NCI-H2196 treated with DMSO at 0.1 percent for 48 hours (cell line): ENCODE results near the gene CDH4.

Experiments
- DNase-seq: peaks from one replicate; lab custom pipeline; 2025; ENCODE audit not compliant: unreplicated experiment; lab: John Stamatoyannopoulos, UW

The CDH4 gene

DNA sequence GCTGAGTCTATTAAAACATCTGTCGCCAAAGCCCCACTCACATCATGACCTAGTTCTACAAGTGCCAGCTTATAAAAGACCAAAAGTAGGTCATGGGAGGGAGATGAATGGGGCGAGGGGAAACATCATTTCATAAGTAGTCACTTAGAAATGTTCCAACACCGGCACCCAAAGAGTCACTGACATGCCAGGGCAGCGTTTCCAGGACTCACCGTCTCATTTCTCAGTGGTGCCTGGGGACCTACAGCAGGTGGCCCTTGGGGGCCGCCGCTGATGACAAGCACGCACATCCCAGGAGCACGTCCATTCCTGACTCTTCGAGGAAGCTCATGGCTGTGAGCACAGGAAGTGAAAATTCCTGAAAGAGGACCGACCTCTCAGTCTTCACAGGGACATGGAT, 260.4 kb downstream of the CDH4 start:
- no peak for DNase-seq

DNA sequence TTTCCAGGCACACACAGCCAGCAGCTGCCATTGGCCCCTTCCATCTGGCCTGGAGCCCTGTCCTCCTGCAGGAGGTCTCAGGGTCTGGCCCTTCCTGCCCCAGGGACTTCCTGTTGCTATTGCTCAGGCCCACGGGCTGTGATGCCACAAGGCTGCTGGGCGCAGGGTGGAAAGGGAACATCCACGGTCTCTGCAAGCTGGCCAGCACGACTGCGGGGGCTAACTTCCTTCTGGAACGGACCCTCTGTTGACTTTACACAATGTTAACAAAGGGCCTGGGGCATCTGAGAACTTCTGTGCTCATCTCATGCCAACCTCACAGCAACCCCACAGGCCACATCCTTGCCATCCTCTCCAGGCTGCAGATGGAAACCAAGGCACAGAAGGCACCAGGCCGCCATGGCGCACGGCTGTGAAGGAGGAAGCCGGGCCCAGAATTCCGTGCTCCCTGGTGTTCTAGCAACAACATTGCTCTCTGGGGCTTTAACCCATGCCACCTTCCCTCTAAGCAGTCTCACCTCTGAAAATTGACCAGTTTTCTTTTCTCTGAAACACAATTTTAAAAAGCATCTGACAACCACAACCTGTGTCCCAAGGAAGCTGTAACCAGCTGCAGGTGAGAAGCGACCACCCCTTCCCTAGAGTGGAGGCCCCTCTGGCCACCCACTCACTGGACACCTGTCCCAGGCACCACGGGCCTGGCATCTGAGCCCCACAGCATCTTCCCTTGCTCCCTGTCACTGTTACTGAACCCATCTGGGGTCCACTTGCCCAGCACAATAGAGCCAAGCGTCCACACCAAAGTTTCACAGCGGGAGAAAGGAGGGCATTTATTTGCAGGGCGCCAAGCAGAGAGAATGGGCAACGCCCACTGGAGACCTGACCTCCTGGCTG, 261.3 kb downstream of the CDH4 start:
- DNase-seq = no peak

DNA sequence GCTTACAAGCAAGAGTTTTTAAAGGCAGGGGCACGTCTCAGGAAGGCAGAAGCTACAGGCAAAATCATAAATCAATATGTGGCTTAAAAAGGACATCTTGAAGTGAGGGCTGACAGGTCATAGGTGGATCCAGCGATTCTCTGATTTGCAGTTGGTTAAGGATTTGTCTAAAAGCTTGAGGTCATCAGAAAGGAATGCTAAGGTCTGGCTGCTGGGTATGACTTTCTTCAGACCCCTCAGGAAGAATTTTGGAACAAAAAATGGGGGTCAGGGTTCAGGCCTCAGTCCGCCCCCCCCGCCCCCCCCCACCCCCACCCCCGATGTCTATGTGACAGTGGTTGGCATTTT, 261.9 kb downstream of the CDH4 start:
- no peak for DNase-seq

DNA sequence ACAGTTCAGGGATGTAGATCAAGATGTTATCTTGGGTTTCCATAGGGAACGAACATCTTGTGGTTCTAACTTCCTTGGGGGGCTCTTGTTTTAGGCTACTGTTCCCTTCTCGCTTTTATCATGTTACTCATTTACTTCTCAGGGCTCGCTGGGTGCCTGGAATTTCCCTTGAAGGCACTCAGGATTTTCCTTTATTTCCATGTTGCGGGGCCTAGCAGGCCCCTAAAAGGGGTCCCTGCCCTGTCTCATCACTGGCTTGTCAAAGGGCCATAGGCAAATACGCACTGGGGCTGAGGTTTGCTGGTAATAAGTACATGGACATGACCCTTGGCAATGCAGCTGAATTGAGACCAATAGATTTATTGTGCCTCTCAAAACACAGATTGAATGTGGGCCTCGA, 262.3 kb downstream of the CDH4 start:
- DNase-seq = no peak

DNA sequence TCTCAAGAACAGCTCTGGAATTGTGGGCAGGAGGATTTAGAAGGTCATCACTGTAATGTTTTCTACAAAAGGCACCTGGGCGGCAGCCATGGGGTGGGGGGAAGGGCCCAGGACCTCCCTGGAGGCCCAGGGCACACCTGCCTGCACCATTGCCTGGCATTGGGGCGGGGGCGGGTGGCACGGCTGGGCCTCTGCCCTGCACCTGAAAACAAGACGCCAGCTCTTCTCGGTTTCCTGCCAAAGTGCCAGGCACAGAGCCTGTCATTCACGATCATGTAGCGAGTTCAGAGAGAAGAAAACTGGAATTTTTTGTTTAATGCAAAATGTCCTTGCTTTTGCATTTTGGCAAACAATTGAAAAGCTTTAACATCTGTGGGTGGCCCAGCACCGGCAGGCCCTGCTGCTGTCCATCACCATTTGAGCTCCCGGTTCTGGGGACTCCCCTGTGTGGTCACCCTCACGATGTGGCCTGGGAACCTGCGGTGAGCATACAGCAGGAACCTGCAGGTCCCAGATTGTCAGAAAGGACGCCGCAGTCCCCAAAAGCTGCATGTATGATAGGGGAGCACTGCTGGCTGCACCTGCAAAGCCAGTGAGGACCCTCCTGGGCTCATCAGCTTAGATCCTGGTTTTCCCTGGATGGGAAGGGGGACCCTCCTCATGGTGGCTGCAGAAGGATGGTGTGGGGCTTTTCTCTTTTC, 262.9 kb downstream of the CDH4 start:
- DNase-seq = no peak

DNA sequence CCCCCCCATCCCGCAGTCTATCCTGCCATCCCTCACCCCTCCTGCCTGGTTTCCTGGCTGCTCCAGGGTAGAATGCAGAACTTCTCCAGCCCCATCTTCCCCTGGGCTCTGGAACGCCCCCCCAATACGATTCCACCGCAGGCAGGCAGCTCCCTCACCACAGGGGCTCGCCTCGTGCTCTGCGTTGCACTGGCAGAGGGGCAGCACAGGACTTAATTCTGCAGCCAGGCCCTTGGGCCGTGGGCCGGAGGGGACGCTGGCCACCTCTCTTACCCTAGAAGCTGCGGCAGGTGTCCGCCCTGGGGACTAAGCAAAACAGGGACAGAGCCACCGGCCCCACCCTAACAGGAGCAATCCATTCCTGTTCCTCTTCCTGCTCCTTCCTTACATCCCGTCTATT, 263.9 kb downstream of the CDH4 start:
- DNase-seq = no peak

DNA sequence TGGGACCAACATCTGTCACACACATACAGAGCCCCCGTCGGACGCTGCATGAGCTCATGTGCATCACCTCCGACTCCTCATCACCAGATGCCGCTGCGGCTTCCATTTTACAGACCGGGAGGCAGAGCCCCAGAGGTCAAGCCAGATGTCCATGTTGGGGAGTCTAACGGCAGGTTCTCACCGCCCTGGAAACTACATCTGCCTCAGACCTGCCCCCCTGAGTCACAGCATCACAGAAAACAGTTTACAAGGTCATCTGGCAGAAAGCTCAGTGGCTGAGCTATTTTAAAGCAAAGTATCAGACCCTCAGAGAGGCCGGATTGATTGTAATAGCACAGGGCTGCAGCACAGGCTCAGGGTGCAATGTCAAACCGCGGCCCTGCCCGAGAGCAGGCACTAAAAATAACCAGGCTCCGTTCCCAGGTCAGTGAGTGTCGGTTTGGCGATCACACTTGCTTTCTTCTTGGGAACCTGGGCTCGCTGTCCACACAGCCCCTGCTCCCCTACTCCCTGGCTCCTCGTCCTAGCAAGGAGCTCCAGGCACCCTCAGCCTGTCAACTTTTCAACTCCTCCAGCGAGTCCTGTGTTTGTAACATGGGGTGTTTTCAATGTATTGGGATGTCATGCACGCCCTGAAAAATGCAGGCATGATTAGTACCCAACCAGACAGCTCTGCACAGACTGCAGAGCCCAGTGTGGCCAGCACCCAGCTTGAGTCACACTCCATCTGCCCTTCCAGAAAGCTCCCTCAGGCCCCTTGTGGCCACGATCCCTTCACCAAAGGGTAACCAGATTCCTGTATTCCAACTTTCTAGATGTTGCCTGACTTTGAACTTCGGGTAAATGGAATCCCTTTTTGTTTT, 264.5 kb downstream of the CDH4 start:
- DNase-seq = no peak

DNA sequence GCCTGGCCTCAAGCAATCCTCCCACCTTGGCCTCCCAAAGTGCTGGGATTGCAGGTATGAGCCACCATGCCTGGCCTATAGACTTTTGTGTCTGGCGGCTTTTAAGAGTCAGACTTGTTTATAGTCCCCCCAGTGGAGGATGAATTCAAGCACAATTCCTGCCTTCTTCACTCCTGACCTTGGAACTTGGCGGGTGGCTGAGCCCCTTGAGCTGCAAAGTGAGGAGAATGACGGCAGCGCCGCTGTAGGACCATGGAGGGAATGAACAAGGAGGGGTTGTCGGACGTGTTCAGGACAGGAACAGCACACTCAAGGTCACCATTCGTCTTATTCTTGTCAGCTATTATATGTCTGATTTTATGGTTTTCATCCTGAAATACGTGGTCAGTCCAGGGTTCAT, 265.4 kb downstream of the CDH4 start:
- DNase-seq = no peak

DNA sequence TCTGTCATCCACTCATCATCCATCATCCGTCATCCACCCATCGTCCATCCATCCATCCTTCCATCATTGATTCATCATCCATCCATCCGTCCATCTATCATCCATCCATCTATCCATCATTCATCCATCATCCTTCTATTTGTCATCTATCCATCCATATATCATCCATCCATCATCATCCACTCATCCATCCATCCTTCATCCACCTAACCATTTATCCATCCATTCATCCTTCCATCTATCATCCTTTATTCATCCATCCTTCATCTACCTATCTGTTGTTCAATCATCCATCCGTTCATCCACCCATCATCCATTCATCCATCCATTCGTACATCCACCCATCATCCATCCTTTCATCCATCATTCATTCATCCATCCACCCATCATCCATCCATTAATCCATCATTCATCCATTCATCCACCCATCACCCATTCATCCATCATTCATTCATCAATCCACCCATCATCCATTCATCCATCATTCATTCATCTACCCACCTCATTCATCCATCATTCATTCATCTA, 266.4 kb downstream of the CDH4 start:
- DNase-seq = no peak

DNA sequence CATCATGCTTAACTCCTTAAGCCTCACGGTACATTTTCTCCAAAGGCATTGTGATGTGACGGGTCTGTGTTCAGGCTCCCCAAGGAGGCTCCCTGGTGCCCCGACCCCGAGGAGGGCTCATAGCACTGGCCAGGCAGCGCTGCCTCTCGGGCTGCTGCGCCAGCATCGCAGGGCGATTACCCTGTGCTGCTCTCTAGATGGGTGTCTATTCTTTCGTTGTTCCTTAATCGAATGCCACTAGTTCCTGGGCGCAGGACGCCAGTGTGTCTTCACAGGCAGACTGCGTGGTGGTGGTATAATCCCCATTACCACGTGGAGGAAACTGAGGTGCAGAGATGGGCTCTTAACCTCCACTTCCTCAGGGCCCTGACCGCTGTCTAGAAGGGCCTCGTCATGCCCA, 267.4 kb downstream of the CDH4 start:
- no peak for DNase-seq

DNA sequence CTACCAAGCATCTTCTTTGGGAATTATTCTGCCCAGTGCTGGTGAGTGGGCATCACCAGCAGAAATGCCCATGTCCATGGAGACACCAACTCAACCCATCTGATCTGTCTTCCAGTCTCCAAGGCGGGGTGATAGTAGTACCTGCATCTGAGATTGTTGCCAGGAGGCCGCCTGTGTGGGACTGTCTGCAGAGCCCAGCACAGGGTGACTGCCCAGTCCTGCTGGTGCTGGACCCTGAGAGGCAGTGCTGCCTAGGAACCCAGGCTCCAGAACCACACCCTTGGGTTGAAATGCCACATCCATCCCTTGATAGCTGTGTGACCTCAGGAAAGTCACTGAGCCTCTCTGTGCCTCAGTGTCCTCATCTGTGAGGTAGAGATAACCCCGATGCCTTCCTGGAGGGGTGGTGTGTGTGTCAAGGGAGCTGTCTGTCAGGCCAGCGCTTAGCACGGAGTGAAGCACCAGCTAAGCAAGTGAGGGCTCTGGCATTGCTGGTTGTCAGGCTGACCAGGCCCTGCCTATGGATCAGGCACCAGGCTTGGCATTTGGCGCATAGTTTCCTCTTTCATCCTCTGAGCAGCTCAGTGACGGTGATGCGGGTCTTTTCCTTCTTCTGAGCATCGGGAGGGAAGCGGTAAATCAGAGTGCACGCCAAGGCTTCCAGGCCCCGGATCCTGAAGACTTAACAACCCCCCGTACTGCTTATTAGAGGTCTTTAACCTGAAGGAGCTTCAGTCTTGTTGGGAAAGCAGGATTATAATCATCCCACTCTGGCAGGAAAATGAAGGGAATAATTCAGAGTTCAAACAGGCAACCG, 268.2 kb downstream of the CDH4 start:
- DNase-seq = no peak

DNA sequence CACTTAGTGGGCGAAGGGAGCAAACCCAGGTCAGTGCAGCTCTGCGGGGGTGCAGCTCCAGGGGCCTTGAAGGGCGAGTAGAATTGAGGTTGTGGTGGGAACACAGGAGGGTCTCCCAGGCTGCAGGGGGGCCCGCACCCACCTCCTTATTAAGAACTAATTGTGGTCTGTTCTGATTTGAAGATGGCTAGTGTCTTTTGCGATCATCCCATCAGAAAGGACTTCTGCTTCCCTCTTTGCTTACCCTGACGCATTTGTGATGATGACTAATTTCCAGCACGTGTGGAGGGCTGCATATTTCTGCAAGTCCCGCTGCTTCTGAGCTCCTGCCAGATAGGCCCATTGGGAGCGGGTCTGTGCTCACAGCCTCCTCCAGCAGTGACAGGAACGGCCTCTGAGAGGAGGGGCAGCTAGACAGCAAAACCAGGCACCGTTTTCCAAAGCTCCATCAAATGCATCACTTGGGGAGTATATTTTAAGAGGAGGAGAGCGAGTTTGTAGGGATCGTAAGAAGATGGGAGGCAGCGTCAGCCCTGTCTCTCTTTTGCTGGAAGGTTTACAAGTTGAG, 268.9 kb downstream of the CDH4 start:
- DNase-seq = no peak

DNA sequence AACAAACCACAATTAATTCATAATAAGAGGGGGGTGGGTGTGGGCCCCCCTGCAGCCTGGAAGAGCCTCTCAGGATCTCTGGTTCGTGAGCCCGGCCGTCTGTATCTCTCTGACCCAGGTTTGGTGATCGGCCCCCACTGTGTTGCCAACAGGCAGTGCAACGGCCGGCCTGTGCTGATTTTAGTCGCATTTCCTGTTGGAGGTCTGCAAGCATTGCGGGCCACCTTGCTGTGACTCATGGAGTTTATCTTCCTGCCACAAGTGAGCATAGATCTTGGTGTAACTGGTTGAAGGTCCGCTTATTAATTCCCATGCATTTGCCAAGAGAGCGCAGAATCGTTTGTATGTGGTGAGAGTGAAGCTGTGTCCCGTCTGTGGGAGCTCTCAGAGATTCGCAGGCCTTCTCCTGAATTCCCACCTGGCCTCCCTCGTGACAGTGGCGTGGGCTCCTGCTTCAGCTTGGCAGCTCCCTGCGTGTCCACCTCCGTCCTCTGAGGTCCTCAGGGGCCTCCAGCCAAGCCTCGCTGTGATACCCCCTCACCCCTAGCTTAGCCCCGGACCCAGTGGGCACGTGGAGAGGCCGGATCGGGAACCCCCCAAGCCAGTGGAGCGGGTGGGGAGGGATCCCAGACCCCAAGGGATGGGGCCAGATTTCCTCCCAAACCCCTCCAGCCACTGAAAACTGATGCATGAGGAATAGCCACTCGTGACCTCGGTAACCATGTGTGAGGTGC, 269.8 kb downstream of the CDH4 start:
- DNase-seq = no peak

DNA sequence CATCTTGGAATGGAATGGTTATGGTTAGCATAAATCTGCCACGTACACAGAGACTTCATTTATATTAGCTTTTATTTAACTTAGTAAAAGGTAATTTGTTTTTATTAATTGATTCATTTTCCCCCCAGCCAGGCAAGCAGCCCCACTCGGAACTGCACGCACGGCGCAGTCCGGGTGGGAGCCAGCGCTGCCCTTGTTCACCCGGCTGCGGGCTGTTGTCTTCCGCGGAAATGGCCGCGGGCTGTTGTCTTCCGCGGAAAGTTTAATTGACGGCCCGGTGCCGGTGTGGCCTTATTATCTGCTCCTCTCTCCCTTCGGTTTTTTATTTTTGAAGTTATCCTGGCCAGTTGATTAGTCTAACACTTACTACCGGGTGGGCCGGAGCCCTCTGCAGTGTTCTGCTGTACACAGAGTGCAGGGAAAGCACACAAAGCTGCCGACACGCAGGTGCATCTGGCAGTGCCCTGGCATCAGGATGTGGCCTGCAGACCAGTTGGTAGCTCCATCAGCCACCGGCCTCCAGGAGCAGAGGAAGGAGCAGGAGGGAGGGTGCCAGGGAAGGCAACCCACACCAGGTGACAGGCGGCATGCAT, 270.5 kb downstream of the CDH4 start:
- no peak for DNase-seq

DNA sequence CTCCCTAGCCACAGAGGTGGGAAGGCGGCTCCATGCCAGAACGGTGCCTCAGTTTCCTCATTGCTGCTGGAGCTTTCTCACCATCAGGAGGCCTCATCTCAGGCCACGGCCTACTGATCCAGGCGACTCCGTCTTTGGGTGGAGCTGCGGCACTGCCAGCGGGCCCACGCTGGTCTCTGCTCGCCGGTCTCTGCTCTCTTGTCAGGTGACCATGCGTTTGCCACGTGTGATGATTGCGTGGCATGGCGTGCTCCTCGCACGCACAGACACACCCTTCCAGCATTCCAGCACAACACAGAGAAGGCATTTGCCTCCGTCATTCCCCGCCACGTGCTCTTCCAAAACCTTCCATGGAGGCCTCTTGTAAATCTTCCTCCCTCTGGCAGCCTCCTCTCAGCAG, 271.1 kb downstream of the CDH4 start:
- no peak for DNase-seq

DNA sequence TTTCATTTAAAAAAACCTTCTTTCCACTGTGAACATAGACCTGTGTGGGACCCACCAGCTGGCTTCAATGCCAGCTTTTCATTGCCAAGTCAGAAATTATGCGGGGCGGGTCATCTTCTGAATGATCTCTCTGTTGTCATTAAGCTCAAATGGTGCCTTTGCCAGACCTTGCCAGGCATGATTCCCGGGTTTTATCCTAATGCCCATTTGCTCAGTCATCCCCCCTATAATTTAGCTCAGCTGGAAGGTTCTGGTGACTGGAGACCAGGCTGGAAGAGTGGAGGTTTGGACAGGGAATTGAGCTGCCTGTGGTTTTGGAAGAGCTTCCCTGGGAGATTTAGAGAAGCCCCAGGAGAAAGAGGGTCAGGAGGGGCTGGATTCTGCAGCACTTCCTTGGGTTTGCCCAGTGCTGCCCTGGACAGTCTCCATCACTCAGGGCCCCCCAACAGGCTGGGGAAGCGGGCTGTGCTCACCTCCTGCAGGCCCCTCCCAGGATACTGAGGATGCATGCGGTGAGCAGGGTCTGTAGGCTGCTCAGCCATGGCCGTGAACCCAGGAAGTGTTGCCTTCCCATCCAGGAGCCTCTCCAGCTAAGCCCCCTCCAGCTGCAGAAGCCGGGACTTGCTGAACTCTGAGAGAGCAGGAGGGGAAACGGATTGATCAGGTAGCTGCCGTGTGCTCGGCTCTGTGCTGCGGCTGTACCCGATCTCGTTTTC, 273.0 kb downstream of the CDH4 start:
- DNase-seq = no peak

DNA sequence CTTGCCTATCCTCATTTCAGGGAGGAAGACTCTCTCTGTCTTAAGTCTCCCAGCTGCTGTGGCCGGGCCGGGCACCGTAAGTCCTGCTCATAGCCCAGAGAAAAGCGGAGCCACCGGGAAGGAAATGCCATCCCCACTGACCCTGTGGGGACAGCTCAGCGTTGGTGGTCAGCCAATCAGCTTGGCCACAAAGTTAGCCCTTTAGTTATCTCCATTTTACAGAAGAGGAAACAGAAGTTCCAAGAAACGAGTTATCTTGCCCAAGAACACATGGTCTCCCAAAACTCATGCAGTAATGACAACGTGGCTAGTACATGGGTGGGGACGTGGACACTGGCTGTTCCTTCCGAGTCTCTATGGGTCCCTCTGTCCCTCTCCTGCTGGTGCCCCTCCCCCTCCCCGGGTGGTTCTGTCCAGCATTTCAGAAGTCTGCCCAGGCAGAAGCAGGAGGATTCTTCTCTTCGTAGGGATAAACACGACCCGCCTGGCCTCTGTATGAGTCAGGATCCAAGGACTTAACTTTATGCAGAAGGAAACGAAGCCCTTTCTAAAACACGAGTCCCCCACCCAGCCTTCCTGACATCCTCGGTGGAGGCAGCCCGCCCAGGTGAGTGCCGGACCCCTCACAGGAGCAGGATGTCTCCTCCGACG, 273.8 kb downstream of the CDH4 start:
- DNase-seq = no peak

DNA sequence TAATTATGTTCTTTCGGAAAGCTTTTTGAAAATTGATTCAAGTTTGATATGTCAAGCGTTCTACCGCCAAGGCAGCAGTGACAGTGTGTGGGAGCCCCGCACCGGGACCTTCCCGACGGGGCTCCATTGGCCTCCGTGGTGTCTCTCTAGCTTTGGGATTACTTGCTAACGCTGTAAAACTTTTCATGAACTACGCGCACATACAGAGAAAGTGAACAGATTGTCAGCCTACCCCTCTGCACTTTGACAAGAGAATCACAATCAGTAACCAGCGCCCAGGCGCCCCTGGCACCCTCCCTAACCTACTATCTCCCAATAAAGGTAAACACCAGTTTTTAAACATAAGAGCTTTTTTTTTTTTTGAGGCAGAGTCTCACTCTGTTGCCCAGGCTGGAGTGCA, 274.8 kb downstream of the CDH4 start:
- no peak for DNase-seq
